GM18951 (cell line): ENCODE measurements around the gene EDN2.

Experiments used
- POLR2A ChIP-seq: IDR thresholded peaks from 4 replicates; pipeline ENCODE4 v1.6.1; 2011; ENCODE audit warnings: mild to moderate bottlenecking; ENCODE audit not compliant: insufficient read length, insufficient read depth; ENCODE audit errors: extremely low read depth
- in situ Hi-C: fragments of 300-500 bp; cut with MboI; formaldehyde crosslinking; loops from one replicate; pipeline ENCODE4 v1.12.0; 2022; ENCODE audit warnings: low sequenced_read_pairs, mixed read lengths, inconsistent platforms; ENCODE audit not compliant: unreplicated experiment

The EDN2 gene

GRCh38 chr1:41524676-41525675 is 40.5 kb upstream of the EDN2 start:
- no peak for TF ChIP-seq POLR2A
- in situ Hi-C loops = no loop called here

GRCh38 chr1:41523949-41524675 is 39.6 kb upstream of the EDN2 start:
- in situ Hi-C loops = no loop called here
- TF ChIP-seq POLR2A = no peak

- TF ChIP-seq POLR2A = no peak
- in situ Hi-C loops = no loop called here
Observed at GRCh38 chr1:41523071-41523470, 38.6 kb upstream of the EDN2 start.

GRCh38 chr1:41521766-41522165 is 37.3 kb upstream of the EDN2 start:
- in situ Hi-C loops = no loop called here
- no peak for TF ChIP-seq POLR2A

GRCh38 chr1:41520951-41521752 is 36.7 kb upstream of the EDN2 start:
- in situ Hi-C loops = no loop called here

GRCh38 chr1:41519667-41520066 is 35.2 kb upstream of the EDN2 start:
- in situ Hi-C loops = no loop called here
- TF ChIP-seq POLR2A = no peak

More at GRCh38 chr1:41520951-41521752, 36.7 kb upstream of the EDN2 start:
- TF ChIP-seq POLR2A = no peak

- in situ Hi-C loops = no loop called here
- TF ChIP-seq POLR2A = no peak
Observed at GRCh38 chr1:41518471-41518870, 34.0 kb upstream of the EDN2 start.

- TF ChIP-seq POLR2A = no peak
- in situ Hi-C loops = no loop called here
Observed at GRCh38 chr1:41517062-41517438, 32.6 kb upstream of the EDN2 start.

GRCh38 chr1:41516168-41517061 is 31.9 kb upstream of the EDN2 start:
- in situ Hi-C loops = no loop called here
- no peak for TF ChIP-seq POLR2A

GRCh38 chr1:41515778-41516167 is 31.3 kb upstream of the EDN2 start:
- in situ Hi-C loops = no loop called here
- no peak for TF ChIP-seq POLR2A

- no peak for TF ChIP-seq POLR2A
- in situ Hi-C loops = no loop called here
Observed at GRCh38 chr1:41515131-41515678, 30.7 kb upstream of the EDN2 start.

- in situ Hi-C loops = no loop called here
- no peak for TF ChIP-seq POLR2A
Observed at GRCh38 chr1:41514381-41514780, 29.9 kb upstream of the EDN2 start.
